K562 (cell line): ENCODE measurements around the gene XPR1. TPM values are rescaled to one million over a fixed set of nuclear protein-coding genes. Genes with fewer than 3 reads are reported as not detected.

Experiments
- ATAC-seq: fragments of 200-7000 bp; cut with Tn5 transposase; 3 replicates; pipeline ENCODE4 v1.9.1; 2020; ENCODE audit warnings: moderate library complexity
- BruUV-seq: library from RNA; stranded (reverse); fragments of 400-500 nt; replicated peaks from 2 replicates; lab custom pipeline; 2021; lab: Mats Ljungman, UMichigan
- CTCF ChIA-PET: fragments of 300-600 bp; formaldehyde crosslinking; extraction: SDS; loops from one replicate; lab custom pipeline; 2021; ENCODE audit warnings: low intra/inter-chr PET ratio; lab: Yijun Ruan, JAX
- POLR2A ChIA-PET: fragments of 300-600, 350-650 bp; sonication (Branson Sonifier 250); formaldehyde crosslinking; extraction: SDS; loops from one replicate; lab custom pipeline; 2021; ENCODE audit warnings: antibody characterized with exemption, inconsistent platforms; lab: Yijun Ruan, JAX
- DNase-seq, 4 experiments: peaks; one replicate each; pipeline versions ENCODE4 v3.0.0 to v3.0.0-alpha.2; 2011 to 2018; ENCODE audit warnings: low spot score in 3 of 4, mixed read lengths in 3 of 4; ENCODE audit errors: extremely low read depth in 1 of 4
- FAIRE-seq: peaks from 2 replicates; lab custom pipeline; 2011; peaks lifted over from hg19 to GRCh38; lab: Jason Lieb, UNC
- H2AFZ ChIP-seq: 2 replicates; pipeline ENCODE4 v1.6.0; 2011; ENCODE audit warnings: low read depth, low read length, control low read depth, inconsistent platforms
- H3K27ac ChIP-seq: fragments of 200-600 bp; 3 replicates; pipeline ENCODE4 v1.8.0; 2011; ENCODE audit warnings: low read depth, mild to moderate bottlenecking, control low read depth, inconsistent platforms, low read length, moderate library complexity, mixed read lengths; ENCODE audit errors: extremely low read depth
- H3K27me3 ChIP-seq, 2 experiments: fragments of 300-600 bp in 1 of 2; 2 replicates in 1 of 2; 3 replicates in 1 of 2; pipeline versions ENCODE4 v1.6.0 to v1.8.0; 2011; ENCODE audit warnings: inconsistent platforms in 2 of 2, low read length in 2 of 2, mild to moderate bottlenecking in 1 of 2, mixed read lengths in 1 of 2, moderate library complexity in 1 of 2; ENCODE audit not compliant: control insufficient read depth in 2 of 2, insufficient read depth in 2 of 2
- H3K36me3 ChIP-seq: fragments of 300-600 bp; 3 replicates; pipeline ENCODE4 v1.8.0; 2011; ENCODE audit warnings: mild to moderate bottlenecking, low read length, inconsistent platforms; ENCODE audit not compliant: control insufficient read depth, insufficient read depth
- H3K4me1 ChIP-seq, 2 experiments: fragments of 200-600 bp in 1 of 2; replicated peaks in 1 of 2; 2 replicates in 1 of 2; 3 replicates in 1 of 2; pipeline versions ENCODE4 v1.5.1 to v1.8.0; 2011; ENCODE audit warnings: inconsistent platforms in 2 of 2, low read length in 2 of 2, mild to moderate bottlenecking in 1 of 2, mixed read lengths in 1 of 2, moderate library complexity in 1 of 2; ENCODE audit not compliant: control insufficient read depth in 2 of 2, insufficient read depth in 2 of 2
- H3K4me2 ChIP-seq: 2 replicates; pipeline ENCODE4 v1.6.1; 2011; ENCODE audit warnings: low read length, control low read depth, inconsistent platforms, mixed read lengths; ENCODE audit not compliant: insufficient read depth
- H3K4me3 ChIP-seq: fragments of 200-600 bp; sonication (generic), shearing (Covaris generic); 2 replicates; pipeline ENCODE4 v1.5.1; 2016; ENCODE audit warnings: control low read depth, inconsistent platforms
- H3K79me2 ChIP-seq: fragments of 200-600 bp; 3 replicates; pipeline ENCODE4 v1.8.0; 2011; ENCODE audit warnings: low read length, inconsistent platforms; ENCODE audit not compliant: control insufficient read depth, insufficient read depth
- H3K9ac ChIP-seq, 2 experiments: 2 replicates each; pipeline versions ENCODE4 v1.6.0 to v1.6.1; 2011; ENCODE audit warnings: low read depth in 2 of 2, low read length in 2 of 2, control low read depth in 1 of 2, inconsistent platforms in 1 of 2, mild to moderate bottlenecking in 1 of 2, mixed read lengths in 1 of 2; ENCODE audit not compliant: insufficient read depth in 1 of 2
- H3K9me1 ChIP-seq: one replicate; pipeline ENCODE4 v1.6.0; 2011; ENCODE audit warnings: inconsistent platforms, mild to moderate bottlenecking, low read length, moderate library complexity; ENCODE audit not compliant: control insufficient read depth, insufficient read depth
- H3K9me3 ChIP-seq: replicated peaks from 2 replicates; pipeline ENCODE4 v1.5.1; 2011; ENCODE audit warnings: low read depth, low read length, inconsistent platforms; ENCODE audit not compliant: control insufficient read depth, insufficient read depth
- H4K20me1 ChIP-seq: replicated peaks from 2 replicates; pipeline ENCODE4 v1.6.1; 2011; ENCODE audit warnings: low read length, inconsistent platforms, mixed read lengths; ENCODE audit not compliant: control insufficient read depth, insufficient read depth
- CHAMP1 ChIP-seq: fragments of 450-650 bp; IDR thresholded peaks from 2 replicates; pipeline ENCODE4 v1.6.1; 2016; ENCODE audit warnings: mild to moderate bottlenecking
- ZBTB33 ChIP-seq: sonication (generic); formaldehyde crosslinking; IDR thresholded peaks from 2 replicates; pipeline ENCODE4 v1.8.1; 2023; ENCODE audit warnings: mild to moderate bottlenecking, missing genetic modification reagents
- WGBS: fragments of 100-300 bp; shearing (Covaris generic); methylation state at CpG from one replicate; pipeline ENCODE4 v1.1.6; 2016; ENCODE audit warnings: low coverage, mixed read lengths; ENCODE audit not compliant: insufficient coverage; ENCODE audit errors: missing lambda C conversion rate; 5-methylcytosine and 5-hydroxymethylcytosine counted together
- in situ Hi-C: fragments of 300-500 bp; cut with MboI; formaldehyde crosslinking; loops from 4 replicates; pipeline ENCODE4 v1.15.0; 2018; ENCODE audit warnings: inconsistent platforms, mixed read lengths
- intact Hi-C: fragments of 100-400 bp; cut with micrococcal nuclease; formaldehyde crosslinking; loops from 2 replicates; pipeline ENCODE4 v1.14.2; 2022
- polyA plus RNA-seq, 8 experiments: library from polyadenylated mRNA; depleted of rRNA in 4 of 8; stranded (reverse) in 5 of 8; unstranded in 3 of 8; fragments of >200 nt; fragmentation: Nextera tagmentation in 2 of 8; fragmentation: Illumina TruSeq in 1 of 8; extraction: Ambion mirVana in 2 of 8; extraction: Trizol in 1 of 8; gene quantifications; 2 replicates each; pipeline versions ENCODE4 v1.2.1 to v1.2.3, GENCODE V29; 2011 to 2014; ENCODE audit warnings: inconsistent platforms in 1 of 8, missing spikeins in 1 of 8
- total RNA-seq, 7 experiments: library from RNA; depleted of rRNA in 6 of 7; stranded (reverse); fragments of >200 nt in 6 of 7; fragmentation: Illumina TruSeq in 2 of 7; extraction: Trizol in 2 of 7; gene quantifications; 2 replicates each; pipeline versions ENCODE4 v1.2.1 to v1.2.3, GENCODE V29; 2011 to 2021; ENCODE audit warnings: low replicate concordance in 1 of 7

Gene XPR1
- total and polyA plus RNA-seq, 9 of the 15 experiments (the other 6 are each of a cell fraction or from before 2014, with no cell fraction given): 3.0 to 66.2 (median 38.6) TPM

- Histone ChIP-seq H4K20me1 (no peaks in the 10 kb centered on the region), H3K4me2 (no peak overlapping the region), H3K36me3 (no peaks in the 10 kb centered on the region), H2AFZ (no peak overlapping the region), H3K27ac (no peak overlapping the region), H3K4me1 (no peaks in the 10 kb centered on the region), H3K9ac (no peak overlapping the region), H3K9me3 (no peaks in the 10 kb centered on the region), H3K27me3 (no peaks in the 10 kb centered on the region), H3K4me3 (no peak overlapping the region), H3K9me1 (no peaks in the 10 kb centered on the region), H3K79me2 (peaks cover 61% of the 10 kb centered on the region)
- ATAC-seq (no peak), FAIRE-seq (no peak), DNase-seq (no peak)
- ChIA-PET CTCF (interaction anchor here (0.6 kb wide), 1 partner anchor 390 kb away, joined by 3 read pairs; no protein-coding TSS in a partner anchor), POLR2A (interaction anchor here (0.7 kb wide), 1 partner anchor 18 kb away, joined by 5 read pairs; no protein-coding TSS in a partner anchor)
- no TSS peak for BruUV-seq
- in situ Hi-C loops (no loop called here), intact Hi-C loops (no loop called here)
- 96% methylated on average over 7 of the region's 8 CpGs for WGBS
- peak; percentile 51; the same call in 1 of the 2 replicates for TF ChIP-seq ZBTB33 (CRISPR knock-in tag)
- TF ChIP-seq CHAMP1: no peak
Observed at GRCh38 chr1:180695282-180695681, 63.5 kb downstream of the XPR1 start.
